HT-29 (cell line): Measurements from ENCODE around the gene CACNA1A. TPM values are rescaled to one million over a fixed set of nuclear protein-coding genes. Genes with fewer than 3 reads are reported as not detected.
"Not testable (repeated sequence)": the region's sequence is repeated elsewhere in the genome, so short reads cannot be mapped to it uniquely, and the experiment has no call there.

Experiments
- DNase-seq: peaks from one replicate; pipeline ENCODE4 v3.0.0-alpha.2; 2015; ENCODE audit warnings: low spot score
- total RNA-seq: library from RNA; depleted of rRNA; stranded (reverse); fragments of >200 nt; shearing (Covaris generic); gene quantifications from 2 replicates; pipeline ENCODE4 v1.2.3, GENCODE V29; 2014

Gene CACNA1A
- total RNA-seq, 1 experiment from 2014 or later: 0.10 TPM

GRCh38 chr19:13366529-13367143 is 139.6 kb downstream of the CACNA1A start:
- peak; percentile 50 for DNase-seq

GRCh38 chr19:13363954-13364353 is 142.3 kb downstream of the CACNA1A start:
- no peak for DNase-seq

DNA sequence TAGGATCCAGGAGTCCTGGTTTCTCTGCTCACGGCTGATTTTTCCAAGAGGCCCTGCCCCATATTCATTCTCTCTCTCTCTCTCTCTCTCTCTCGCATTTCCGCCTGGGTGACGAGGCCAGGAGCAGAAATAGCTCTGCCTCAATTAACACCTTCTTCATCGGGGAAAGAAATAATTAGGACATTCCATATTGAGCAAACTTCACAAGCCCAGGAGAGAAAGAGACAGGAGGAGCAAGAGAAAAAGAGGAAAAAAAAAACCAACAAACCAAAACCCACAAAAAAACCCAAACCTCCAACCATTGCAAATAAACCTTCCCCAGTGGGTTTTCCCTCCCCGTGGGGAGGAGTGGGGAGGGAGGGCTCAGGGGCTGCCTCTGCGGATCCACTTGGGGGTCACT is 143.0 kb downstream of the CACNA1A start:
- no peak for DNase-seq

DNA sequence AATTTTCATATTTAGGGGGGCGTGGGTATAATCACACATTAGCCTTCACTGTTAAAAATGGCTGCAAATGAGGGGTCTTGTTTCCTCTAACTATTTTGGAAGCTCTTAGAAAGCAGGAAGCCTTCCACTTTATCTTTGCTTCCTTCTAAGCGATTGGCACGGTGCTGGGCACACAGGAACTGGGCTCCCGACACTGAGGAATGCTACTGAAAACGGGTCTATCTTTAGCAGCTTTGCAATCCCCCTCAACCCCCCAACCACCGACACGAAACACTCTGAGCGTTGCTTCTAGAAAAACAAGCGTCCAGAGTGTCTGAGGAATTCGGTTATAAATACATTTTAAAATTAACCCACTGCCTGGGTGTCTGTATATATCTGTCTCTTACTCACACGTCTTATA is 143.6 kb downstream of the CACNA1A start:
- no peak for DNase-seq

DNA sequence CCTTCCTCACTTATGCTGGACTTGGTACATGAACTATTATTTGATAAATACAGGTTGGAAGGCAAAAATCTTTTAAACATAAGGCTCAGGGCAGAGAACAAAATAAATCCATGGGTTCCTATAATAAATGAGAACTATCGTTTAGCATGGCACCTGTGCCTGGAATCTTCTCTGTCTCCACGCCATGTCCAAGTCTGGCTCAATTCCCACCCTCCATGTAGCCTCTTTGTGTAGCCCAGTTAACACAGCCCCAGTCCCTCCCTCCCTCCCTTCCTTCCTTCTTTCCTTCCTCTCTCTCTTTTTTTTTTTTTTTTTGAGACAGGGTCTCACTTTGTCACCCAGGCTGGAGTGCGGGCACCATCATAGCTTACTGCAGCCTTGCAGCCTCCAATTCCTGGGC is 144.6 kb downstream of the CACNA1A start:
- not testable (repeated sequence) for DNase-seq

GRCh38 chr19:13356686-13357280 is 149.5 kb downstream of the CACNA1A start:
- no peak for DNase-seq

- no peak for DNase-seq
These were observed 150.1 kb downstream of the CACNA1A start for GRCh38 chr19:13356185-13356584.

- DNase-seq: no peak
These were observed 150.9 kb downstream of the CACNA1A start for GRCh38 chr19:13355356-13355755.

GRCh38 chr19:13353625-13354024 is 152.7 kb downstream of the CACNA1A start:
- DNase-seq: no peak

DNA sequence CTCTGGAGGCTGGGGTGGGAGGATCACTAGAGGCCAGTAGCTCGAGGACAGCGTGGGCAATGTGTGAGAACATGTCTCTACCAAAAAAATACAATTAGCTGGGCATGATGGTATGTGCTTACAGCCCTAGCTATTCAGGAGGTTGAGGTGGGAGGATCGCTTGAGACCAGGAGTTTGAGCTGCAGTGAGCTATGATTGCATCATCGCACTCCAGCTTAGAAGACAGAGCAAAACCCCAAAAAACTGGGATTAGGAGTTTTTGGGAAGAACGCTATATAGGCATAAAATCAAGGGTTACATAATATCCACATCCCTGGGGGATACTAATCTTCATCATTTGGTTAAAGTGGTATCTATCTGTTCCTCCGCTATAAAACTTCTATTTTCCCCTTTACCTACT is 155.5 kb downstream of the CACNA1A start:
- no peak for DNase-seq

DNA sequence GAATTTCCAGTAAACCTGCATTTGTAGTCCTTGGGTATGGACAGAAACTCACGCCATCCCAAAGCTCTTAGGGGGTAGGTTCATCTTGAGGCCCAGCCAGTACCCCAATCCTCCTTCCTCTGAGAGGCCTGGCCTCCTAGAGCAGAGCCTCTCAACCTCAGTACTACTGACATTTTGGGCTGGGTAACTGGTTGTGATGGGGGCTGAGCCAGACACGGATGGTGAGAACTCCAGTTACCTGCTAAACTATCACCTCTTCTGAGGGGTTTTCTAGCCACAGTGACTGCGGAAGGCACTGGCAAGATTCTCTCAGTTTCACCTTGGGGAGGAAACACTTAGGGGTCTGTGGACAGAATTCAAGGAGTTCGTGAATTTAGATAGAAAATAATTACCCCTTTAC is 156.2 kb downstream of the CACNA1A start:
- no peak for DNase-seq

DNA sequence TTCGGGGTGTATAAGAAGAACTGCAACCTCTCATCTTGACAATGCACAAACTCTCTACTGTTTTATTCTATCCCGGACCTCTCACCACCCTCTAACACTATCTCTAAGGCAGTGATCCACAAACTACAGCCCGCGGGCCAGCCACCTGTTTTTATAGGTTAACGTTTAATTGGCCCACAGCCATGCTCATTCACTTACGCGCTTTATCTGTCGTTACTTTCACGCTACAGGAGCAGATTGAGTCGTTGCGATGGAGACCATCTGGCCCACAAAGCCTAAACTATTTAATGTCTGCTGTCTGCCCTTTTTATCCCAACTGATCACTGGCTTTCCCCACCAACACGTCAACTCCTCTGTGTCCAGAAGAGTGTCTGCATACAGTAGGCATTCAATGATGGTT is 158.9 kb downstream of the CACNA1A start:
- DNase-seq: no peak

DNA sequence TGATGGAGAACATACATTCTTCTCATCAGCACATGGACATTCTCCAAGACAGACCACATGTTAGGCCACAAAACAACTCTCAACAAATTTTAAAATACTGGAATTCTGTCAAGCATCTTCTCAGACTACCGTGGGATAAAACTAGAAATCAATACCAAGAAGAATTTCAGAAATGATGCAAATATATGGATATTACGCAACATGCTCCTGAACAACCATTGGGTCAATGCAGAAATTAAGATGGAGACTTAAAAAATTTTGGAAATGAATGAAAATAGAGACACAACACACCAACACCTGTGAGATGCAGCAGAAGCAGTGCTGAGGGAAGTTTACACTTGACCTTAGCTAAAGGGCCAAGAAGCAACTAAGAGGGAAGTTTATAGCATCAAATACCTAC is 162.8 kb downstream of the CACNA1A start:
- no peak for DNase-seq

- no peak for DNase-seq
These were observed 163.6 kb downstream of the CACNA1A start for GRCh38 chr19:13342672-13343071.

DNA sequence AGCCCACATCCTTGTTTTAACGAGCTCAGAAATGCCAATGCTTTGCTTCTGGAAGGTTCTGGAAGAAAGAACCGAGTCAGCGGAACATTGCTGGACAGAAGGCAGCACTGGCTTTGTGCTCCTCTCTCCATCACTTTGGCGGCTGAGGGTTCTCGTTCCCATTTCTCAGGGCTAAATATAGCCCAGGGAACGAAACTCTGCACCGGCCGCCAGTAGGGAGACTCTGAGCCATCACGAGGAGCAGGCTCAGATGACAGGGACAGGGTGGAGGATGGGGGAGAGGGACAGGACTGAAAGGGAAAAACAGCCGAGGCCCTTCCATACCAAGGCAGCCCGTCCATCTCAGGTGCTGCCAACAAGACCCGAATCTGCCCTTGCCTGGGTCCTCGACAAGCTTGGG is 166.4 kb downstream of the CACNA1A start:
- no peak for DNase-seq

- no peak for DNase-seq
These were observed 169.1 kb downstream of the CACNA1A start for GRCh38 chr19:13337181-13337580.

- DNase-seq: no peak
These were observed 171.3 kb downstream of the CACNA1A start for GRCh38 chr19:13334801-13335481.

DNA sequence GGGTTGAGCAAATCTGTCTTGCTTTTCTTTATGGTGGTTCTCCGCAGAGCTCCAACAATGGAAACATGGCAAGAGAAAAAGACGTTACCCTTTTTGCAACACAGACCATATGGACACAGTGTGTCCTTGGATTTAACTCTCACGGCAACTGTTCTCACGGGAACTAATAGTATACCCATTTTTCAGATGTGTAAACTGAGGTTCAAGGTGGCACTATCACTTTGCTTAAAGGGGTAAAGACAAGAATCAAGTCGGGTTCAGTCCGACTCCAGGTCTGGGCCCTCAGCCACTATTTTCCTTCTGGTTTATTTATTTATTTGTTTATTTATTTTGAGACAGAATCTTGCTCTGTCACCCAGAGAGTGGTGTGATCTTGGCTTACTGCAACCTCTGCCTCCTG is 176.0 kb downstream of the CACNA1A start:
- DNase-seq: no peak

- DNase-seq: no peak
These were observed 176.5 kb downstream of the CACNA1A start for GRCh38 chr19:13329766-13330165.

DNA sequence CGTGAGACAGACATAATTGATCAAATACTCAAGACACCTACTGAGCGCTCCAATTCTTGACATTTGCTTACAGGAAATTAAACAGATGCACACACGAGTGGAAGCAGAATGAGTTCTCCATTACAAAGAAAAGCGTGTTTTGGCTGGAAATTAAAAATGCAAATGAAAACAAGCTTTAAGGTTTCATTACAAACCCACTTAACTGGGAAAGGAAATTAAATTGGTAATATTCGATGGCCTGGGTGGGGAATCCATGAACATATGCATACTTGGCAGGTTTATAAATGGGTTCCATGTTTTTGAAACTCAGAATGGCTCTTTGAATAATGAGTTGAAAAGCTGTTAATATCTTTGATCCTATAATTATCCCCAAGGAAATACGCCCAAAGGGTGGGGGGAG is 178.0 kb downstream of the CACNA1A start:
- no peak for DNase-seq

DNA sequence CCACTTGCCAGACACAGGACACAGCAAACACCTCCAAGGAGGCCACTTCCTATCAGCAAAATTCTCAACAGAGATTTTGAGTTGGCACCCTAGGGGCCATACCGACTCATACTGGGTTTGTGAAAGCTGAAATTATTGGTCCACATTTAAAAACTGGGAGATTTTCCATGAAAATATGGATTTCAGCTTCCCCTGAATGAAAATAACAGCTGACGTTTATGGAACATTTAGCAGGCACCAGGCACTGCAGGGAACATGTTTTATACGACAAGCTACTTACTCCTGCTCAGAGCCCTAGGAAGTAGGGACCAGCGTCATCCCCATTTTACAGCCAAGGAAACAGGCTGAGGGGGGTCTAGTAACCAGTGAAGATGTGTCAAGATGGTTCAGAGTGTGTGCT is 186.8 kb downstream of the CACNA1A start:
- no peak for DNase-seq

DNA sequence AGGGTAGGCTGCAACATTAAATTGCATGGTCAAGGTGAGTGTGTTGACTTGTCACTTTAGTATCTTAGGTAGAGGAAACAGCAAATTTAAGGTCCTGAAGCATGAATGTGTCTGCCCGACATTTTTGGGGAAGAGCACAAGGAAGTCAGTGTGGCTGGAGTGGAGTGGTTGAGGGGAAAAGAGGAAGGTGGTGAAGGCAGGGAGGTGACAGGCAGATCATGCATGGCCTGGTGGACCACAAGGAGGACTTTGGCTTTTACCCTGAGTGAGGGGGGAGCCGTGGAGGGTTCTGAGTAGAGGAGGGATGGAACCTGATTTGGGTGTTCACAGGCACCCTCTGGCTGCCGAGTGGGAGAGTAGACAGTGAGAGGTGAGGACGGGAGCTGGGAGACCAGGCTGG is 188.1 kb downstream of the CACNA1A start:
- no peak for DNase-seq

DNA sequence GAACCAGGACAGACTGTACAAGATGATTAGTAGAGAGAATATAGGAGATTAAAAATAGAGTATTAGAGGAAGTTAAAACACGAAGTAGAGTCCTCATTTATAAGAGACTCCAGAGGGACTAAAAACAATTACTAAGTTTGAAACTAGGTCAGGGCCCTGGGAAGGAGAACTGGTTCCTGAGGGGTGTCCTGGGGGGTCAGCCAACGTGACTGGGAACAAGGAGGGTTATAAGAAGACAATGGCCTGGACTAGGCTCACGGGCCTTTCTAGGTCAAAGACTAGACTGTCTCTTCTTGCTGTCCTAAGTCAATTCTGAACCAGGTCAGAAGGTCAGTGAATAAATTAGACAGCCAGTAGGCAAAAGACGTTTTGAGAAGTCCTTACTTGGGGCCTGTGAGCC is 190.8 kb downstream of the CACNA1A start:
- no peak for DNase-seq
